Effector CD4-positive, alpha-beta T cell (primary cell): ENCODE data around the gene FSTL3.

Source experiments
- DNase-seq: peaks from one replicate; pipeline ENCODE4 v3.0.0-alpha.2; 2020

FSTL3 gene

DNA sequence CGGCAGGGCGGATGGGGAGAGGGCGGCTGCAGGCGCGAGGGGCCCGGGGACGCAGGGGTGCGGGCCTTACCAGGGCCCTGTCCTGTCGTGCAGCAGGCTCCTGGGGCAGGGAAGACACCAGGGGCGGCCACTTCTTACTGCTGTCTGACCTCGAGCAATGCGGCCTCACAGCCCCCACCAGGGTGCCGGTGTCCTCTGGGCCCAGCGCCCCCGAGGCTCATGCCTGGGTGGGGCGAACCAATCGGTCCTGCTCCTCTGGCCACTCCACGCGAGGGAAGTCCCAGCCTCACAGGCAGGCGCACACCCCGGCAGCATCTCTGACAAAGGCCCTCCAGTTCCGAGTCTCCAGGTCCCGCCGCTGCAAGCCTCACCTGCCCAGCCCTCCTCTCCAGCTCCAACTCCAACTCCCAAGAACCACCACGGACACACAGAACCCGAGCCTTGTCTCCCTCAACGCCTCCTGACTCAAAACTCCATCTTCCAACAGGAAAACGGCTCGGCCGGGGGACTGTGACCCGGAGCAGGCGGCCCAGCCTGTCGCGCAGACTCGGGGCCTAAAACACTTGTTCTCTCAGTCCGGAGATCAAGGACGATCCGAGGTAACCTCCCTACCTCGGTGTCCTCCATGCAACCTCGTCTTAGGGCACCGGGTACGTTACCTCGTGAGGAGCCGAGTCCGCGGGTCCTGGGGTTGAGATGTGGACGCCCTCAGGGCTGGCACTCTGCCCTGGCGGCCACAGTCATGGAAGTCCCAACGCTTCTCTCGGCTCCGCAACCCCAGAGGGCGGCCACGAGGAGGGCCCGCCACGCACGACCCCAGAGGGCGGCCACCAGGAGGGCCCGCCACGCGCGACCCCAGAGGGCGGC is 30.0 kb upstream of the FSTL3 start:
- DNase-seq, result no peak

DNA sequence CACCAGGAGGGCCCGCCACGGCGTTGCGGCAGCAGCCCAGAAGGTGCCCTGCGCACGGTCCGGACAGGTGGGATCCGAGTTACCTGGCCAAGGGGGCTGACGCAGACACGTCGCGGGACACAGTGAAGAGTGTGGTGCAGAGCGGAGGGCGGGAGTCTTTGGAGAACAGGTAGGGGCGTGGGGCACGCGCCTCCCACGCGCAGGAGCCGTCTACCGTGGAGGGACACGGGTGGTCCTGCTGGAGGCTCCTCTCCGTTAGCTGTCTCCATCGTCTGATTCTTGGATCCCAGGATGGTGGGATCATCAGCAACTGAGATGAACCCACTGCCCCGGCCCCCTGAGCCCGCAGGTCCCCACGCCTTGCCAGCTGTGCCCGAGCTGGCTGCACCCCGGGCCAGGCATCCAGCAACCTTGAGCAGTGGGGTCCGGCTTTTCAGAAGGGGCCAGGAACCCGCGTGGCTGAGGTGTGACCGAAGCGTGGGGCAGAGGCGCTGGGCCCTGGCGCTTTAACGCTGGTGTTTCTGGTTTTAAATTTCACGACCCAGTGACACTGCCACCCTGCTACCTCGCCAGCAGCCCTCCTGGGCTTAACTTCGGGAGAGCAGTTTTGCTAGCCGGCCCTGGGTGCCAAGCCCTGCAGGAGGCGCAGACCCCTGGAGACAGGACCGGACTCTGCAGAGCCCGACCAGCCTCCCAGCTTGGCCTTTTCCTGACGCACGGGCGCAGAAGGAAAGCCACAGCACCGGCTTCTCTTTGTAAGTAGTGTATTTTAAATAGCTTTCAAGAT is 29.2 kb upstream of the FSTL3 start:
- no peak for DNase-seq

DNA sequence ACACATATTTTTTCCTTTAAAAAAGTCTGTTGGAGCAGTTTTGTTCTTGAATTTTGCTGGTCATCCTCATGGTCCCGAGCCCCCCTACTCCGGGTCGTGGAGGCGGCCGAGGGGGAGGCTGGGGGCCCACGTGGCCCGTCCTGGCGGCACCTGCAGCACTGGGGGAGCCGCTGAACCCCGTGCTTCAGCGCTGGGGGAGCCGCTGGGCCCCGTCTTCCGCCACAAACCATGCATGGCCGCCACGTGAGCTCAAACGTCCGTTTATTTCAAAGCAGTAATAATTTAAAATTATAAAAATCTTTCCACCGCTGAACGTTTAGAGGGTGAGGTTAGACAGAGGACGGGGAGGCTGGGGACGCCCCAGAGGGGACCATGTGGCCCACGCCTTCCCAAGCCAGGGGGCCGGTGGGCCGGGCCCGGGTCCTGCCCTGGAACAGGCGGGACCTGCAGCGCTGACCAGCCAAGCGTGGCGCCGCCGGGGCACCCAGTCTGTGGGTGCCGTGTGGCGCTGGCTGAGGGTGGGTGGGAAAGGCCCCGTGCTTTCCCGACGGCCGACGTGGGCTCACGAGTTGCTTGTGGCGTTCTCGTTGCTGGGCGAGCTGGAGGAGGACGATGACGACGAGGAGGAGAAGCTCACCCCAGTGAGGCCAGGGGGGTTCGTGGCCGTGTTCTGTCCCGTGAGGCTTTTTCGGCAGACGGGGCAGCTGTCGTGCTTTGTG is 28.5 kb upstream of the FSTL3 start:
- no peak for DNase-seq

DNA sequence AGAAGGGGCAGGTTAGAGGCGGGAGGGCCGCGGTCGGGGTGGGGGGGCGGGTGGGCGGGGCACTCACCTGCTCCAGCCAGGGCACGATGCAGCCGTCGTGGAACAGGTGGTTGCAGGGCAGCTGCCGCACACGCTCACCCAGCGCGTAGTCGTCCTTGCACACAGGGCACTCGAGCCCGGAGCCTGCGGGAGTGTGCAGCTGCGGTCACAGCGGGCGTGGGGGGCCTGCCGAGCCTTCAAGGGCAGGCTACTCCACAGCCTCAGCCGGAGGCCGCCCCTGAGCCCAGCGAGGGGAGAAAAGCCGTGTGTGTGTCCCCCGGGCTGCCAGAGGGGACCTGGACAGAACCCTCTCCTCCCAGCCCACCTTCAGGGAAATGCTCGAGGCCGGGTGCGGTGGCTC is 27.9 kb upstream of the FSTL3 start:
- no peak for DNase-seq

DNA sequence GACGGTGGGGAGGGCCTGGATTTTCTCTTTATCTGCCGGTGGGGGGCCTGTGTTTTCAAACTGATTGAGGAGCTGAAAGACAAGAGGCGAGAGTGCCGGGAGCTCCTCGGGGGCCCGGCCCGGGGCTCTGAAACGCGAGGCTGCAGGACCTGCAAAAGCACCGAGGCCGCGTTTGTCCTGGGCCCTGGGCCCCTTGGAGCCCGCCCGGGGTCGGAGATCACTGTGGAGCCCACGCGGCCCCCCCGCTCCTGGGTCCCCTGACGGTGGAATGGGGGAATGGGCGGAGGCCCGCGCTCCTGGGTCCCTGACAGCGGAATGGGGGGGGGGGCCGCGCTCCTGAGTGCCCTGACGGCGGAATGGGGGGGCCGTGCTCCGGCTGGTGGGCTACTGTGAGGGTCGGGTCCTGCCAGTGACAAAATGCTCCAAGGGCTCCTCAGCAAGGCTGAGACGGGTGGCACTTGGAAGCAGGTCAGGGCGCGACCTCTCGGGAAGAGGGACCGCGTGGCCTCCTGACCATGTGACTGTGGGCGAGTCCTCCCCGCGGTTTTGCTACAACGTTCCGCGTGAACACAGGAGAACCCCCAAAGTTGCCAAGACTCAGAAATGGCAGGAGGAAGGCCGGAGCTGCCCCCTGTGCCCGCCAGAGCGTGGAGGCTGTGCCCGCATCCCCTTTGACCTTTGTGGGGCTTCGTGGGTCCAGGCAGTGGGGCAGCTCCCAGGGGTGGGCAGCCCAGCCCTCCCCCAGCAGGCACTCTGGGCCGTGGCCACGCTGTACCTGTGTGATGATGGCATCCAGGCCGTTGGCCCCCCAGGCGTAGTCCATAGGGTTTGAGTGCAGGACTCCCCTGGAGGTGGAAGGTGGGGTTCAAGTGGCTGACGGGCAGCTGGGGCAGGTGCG is 27.0 kb upstream of the FSTL3 start:
- no peak for DNase-seq

DNA sequence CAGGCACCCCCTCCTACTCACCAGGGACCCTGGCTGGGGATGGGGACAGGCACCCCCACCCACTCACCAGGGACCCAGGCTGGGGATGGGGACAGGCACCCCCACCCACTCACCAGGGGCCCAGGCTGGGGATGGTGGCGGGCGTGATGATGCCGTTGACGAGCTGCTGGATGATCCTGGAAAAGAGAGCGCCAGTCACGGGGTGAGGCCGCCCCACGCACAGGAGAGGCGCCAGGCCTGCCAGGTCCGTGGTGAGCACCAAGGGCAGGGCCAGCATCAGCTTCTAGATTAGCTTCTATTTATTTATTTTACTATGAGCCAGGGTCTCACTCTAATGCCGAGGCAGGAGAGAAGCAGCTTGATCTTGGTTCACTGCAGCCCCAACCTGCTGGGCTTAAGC is 26.1 kb upstream of the FSTL3 start:
- no peak for DNase-seq

DNA sequence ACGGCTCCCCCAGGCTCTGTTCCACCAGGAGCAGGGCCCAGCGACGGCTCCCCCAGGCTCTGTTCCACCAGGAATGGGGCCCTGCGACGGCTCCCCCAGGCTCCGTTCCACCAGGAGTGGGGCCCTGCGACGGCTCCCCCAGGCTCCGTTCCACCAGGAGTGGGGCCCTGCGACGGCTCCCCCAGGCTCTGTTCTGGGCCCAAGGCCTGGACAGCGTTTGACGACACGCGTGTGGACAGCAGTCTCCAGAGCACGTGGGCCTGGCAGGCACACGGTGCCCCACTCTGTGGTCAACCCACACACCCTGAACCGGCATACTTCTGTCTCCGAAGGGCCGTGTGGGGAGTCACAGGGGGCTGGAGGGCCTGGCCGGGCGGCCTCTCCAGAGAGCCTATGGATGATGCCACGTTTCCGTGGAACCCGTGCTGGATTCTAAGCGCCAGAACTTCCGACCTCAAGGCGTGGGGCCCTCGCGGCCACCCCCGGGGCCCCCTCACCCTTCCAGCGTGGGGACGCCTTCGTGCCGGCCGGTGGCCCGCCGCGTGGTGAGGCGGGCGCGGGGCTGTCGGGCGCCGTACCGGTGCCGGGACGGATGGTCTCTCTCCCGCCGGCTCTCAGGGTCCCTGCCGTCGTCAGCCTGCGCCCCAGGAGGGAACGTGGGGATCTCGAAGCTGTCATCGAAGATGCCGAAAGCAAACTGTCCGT is 24.9 kb upstream of the FSTL3 start:
- DNase-seq, result no peak

DNA sequence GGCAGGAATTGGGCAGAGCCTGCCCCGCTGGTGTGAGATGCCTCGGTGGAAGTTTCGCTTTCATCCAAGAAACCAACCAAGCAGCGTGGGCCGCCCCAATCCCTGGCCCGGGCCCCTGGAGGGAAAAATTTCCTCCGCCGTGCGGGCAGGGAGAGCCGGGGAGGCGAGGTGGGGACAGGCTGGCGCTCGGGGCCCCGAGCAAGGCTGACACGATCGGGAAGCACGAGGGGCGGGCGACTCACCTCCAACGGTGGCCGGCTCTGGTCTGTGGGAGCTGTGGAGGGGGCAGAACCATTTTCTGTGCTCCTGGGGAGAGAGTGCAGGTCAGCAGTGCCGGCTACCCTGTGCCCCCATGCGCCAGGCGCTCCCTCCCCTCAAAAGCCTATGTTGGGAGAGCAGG is 24.2 kb upstream of the FSTL3 start:
- DNase-seq, result no peak

DNA sequence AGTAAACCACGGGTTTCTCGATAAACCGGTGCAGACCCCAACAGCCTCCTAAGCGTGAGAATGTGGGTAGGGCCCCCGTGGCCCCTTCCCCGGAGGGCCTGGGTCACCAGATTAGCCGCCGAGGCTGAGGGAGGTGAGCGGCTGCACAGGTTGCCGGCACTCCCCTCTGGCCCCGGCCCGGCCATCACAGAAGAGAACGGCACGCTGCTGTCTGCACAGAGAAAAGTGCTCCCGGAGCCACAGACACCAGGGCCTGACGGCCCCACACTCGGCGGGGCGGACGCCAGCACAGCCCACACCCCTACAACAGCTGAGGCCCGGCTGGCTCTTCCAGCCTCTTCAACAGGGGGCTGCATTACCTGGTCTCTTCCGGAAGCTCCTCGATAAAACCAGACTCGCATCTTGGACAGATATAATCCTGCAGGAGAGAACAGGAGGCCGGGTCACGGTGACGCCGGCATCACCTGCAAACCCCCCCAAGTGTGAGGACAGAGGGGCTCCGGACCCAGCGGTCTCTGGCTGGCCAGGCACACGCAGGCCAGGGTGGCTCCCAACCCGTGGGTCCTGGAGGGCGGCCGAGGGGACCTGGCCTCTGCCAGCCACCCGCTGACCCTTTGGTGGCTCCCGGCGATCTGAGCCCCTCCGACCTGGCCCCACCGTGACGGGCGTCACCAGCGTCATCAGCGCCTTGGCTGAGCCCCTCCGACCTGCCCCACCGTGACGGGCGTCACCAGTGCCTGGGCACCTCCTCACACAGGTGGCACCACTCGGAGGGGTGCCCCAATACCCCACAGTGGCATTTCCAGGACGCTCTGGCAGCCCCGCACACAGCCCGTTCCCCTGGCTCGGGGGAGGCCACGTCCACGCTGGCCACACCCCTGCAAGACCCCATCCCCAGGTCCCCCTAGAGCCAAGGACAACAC is 23.5 kb upstream of the FSTL3 start:
- DNase-seq, result no peak

DNA sequence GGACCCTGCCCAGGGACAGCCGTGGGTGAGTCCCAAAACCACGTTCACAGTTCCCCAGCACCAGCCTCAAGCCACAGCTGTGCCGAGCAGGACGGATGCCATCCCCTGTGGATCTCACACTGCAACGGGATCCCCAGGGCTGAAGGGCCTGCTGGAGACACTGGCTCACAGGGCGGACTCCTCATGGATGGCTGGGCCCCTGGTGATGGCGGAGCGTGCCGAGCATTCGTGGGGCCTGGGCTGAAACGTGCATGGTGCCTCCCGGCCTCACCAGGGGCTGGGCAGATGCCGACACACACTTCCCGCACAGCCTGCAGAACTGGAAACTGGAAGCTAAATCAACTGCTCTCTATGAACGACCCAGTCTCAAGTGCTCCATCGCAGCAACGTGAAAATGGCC is 22.8 kb upstream of the FSTL3 start:
- no peak for DNase-seq

DNA sequence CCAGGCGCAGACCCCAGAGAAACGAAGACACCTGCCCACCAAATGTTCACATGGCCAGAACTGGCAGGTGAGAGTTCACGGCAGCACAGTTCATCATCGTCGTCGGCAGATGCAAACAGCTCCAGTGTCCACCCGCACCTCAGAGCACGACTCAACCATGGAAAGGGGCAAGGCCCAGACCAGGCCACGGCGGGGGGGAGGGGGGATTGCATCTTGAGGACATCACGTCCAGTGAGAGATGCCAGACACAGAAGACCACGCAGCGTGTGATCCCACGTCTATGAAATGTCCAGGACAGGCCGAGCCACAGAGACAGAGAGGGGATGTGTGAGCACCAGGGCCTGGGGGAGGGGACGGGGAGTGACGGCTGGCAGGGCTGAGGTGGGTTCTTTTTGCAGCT is 20.5 kb upstream of the FSTL3 start:
- DNase-seq, result no peak

DNA sequence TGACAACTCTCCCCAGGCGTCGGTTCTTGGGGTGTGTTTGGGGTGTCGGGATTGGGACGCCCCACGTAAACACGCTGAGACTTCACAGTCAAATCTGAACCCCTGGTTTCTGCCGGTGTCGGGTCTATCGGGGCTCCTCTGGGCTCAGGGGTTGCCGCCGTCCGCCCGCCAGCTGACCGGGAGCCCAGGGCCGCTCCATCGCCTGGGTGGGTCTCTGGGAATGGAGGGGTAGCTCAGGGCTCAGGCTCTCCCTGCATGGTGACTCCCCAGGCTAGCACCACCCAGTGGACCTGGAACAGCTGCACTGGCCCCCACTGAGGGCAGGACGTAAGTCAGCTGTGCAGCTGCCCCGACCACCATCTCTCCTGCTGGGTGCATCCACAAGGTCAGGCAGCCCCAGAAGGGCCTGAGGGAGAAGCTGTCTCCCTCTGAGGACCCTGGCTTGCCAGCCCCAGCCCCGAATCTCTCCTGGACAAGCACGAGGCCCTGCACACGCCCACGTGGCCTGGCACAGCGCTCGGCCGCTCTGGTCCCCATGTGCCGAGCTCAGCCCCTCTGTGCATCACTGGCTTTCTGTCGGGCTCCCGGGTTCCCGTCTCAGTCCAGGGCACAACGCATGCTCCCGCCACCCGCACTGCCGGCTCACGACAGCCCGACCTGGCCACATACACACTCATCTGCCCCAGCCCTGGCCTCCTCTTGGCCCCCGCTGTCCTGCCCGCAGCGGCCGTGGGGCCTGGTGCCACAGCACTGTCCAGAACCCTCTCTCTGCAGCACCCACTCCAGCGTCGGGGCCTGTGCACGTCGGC is 19.2 kb upstream of the FSTL3 start:
- no peak for DNase-seq

DNA sequence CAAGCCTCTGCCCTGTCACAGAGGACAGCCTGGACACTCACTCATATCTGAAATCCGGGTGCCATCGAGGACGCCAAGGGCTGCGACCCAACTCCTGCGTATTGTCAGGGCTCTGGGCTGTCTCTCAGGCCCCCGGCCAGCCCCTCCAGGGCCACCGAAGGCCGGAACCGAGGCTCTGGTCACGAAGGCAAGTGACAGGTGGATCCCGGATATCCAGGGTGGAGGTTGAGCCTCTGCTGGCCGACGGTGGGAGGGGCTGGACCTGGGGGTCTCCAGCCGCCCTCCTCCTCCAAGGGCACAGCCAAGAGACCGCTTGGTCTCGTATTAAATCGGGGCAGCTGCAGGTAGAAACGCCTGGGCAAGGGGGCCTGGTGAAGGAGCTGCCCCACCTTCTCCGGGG is 18.6 kb upstream of the FSTL3 start:
- DNase-seq, result no peak

DNA sequence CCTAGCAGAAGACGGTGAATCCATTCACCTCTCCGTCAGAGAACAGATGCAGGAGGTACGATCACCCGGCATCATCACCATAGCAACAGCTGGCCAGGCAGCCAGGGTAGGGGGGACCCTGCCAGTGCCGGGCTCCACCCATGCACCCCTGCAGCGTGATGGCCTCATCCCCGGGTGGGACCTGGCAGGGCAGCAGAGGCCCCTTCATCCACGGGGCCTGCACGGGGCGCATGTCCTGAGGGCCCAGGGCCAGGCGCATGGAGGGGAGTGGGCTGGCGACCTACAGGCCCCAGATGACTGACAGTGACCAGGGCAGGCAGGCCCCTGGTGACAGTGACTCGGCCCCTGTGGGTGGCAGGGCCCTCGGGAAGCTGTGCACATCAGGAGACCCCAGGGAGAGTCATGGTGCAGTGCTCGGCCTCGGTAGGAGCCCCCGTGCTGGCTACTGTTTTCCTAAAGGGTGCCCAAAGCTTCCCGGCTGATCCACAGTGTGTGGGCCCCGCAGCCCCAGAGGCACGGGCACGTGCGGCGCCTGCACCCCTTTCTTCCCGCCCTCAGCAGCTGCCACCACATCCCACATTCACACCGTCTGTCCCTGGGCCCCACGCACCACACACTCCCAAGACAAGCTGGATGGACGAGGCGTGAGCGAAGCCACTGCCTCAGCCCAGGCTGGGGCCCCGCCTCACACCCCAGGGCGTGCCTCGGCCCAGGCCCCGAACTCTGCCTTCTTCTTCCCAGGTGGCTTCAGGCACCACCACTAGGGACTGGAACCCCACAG is 17.9 kb upstream of the FSTL3 start:
- DNase-seq, result no peak

DNA sequence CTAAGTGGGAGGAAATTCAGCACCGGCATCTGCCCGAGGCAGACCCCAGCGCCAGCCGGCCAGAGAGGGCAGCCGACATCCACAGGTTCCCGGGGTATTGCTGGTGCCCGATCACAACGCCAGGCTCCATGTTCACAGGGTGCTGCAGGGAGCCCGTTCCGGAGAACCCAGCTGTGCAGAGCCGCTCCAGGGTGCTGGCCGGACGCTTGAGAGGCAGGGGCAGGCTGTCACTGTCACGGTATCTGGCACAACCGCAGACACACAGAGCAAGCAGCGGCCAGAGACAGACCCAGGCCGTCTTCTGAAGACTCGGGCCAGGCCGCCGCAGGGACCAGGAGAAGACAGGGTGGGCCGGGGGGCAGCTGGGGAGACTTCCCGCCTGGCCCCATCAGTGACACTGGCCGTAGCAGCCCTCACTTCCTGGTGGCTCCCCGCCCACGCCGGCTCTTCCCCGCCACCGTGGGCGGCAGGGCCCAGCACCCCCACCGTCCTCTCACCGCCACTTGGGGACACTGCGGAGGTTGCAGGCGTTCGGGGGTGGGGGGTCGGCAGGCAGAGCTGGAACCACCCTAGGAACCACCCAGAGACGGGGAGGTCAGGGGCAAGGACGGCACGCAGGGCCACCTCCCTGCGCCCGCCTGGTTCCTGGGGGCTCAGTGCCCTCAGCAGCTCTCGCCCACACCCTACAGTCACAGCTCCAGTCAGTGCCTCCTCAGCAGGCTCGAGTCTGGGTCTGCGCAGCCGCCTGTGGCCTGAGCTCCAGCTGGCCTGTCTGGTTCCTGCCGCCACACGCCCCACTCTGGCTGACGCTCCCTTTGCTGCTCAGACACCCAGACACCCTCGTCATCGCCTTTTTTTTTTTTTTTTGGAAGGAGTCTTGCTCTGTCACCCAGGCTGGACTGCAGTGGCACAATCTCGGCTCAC is 17.0 kb upstream of the FSTL3 start:
- peak; percentile 64 for DNase-seq

DNA sequence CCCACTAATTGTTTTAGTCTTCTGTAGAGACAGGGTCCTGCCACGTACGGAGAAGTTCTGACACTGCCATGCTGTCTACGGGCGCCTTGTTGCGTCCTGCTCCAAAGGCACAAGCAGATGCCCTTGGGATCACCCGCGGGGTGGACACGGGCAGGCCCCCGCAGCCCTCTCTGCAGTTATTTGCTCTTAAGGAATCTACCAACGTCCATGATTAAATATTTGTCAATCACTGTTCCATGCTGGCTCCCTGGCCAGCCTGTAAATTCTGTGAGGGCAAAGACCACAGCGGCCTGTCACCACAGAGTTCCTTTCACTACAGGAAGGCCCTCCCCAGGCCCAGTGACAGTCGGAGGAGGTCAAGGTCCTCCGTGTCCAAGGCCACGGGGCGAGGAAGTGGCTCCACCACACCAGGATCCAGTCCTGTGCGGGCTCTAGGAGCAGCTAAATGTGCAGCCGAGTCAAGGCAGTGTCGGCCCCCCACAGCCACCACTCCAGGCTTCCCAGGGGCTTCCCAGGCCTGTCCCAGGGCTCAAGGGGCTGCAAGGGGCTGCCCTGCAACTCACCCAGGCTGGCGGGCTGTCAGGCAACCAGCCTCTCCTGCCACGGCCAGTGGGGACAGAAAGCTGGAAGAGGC is 15.3 kb upstream of the FSTL3 start:
- DNase-seq, result no peak
